Measurements from ENCODE around the gene STRADB.
"Not testable (repeated sequence)": the region's sequence is repeated elsewhere in the genome, so short reads cannot be mapped to it uniquely, and the experiment has no call there.

The STRADB gene

GRCh38 chr2:201470821-201471731 lies 19.5 kb downstream of the STRADB start:
- no peak for DNase-seq

GRCh38 chr2:201471732-201472393 lies 20.3 kb downstream of the STRADB start:
- DNase-seq: no peak

- no peak for DNase-seq
These were observed 20.9 kb downstream of the STRADB start for GRCh38 chr2:201472411-201472810.

GRCh38 chr2:201482543-201482942 lies 31.0 kb downstream of the STRADB start:
- DNase-seq: no peak

- DNase-seq: no peak
These were observed 31.8 kb downstream of the STRADB start for GRCh38 chr2:201483342-201483741.

GRCh38 chr2:201483758-201484157 lies 32.2 kb downstream of the STRADB start:
- DNase-seq: not testable (repeated sequence)

GRCh38 chr2:201484805-201485204 lies 33.3 kb downstream of the STRADB start:
- no peak for DNase-seq

- DNase-seq: no peak
These were observed 38.8 kb downstream of the STRADB start for GRCh38 chr2:201490291-201490690.

- no peak for DNase-seq
These were observed 45.2 kb downstream of the STRADB start for GRCh38 chr2:201496785-201497184.

GRCh38 chr2:201500534-201500933 lies 49.0 kb downstream of the STRADB start:
- DNase-seq: no peak

- DNase-seq: no peak
These were observed 51.2 kb downstream of the STRADB start for GRCh38 chr2:201502713-201503112.

- DNase-seq: no peak
These were observed 56.2 kb downstream of the STRADB start for GRCh38 chr2:201507725-201508124.

GRCh38 chr2:201513271-201513670 lies 61.7 kb downstream of the STRADB start:
- no peak for DNase-seq

GRCh38 chr2:201515573-201516246 lies 64.2 kb downstream of the STRADB start:
- DNase-seq: no peak

- no peak for DNase-seq
These were observed 65.6 kb downstream of the STRADB start for GRCh38 chr2:201517094-201517493.

- DNase-seq: no peak
These were observed 68.7 kb downstream of the STRADB start for GRCh38 chr2:201520201-201520600.

- DNase-seq: no peak
These were observed 71.4 kb downstream of the STRADB start for GRCh38 chr2:201522965-201523364.

- DNase-seq: no peak
These were observed 72.0 kb downstream of the STRADB start for GRCh38 chr2:201523506-201523905.

All from NCI-H524 treated with DMSO at 0.1 percent for 48 hours (cell line).